Measurements from ENCODE around the gene ATP10A. TPM values are rescaled to one million over a fixed set of nuclear protein-coding genes. Genes with fewer than 3 reads are reported as not detected.
A peak's percentile ranks its signal among the peaks of the same experiment; 100 is the strongest.
"Not testable (repeated sequence)": the region's sequence is repeated elsewhere in the genome, so short reads cannot be mapped to it uniquely, and the experiment has no call there.

ATP10A gene
- total RNA-seq, 2 donors from 2014 or later, result 16.6 to 44.6 TPM

GRCh38 chr15:25767356-25768151 lies 95.6 kb downstream of the ATP10A start:
- no peak overlapping the region for H3K27ac Mint-ChIP-seq
- DNase-seq (ENCODE audit: low spot score in 2 of 2) (no peak), ATAC-seq (peak in 1 of 2 donors; percentile 22)
- peaks cover 20 to 21% of the 10 kb centered on the region in 2 donors for H3K36me3 Mint-ChIP-seq
- H3K9me3 Mint-ChIP-seq, result no peaks in the 10 kb centered on the region

GRCh38 chr15:25766417-25766816 lies 96.7 kb downstream of the ATP10A start:
- DNase-seq (ENCODE audit: low spot score in 2 of 2), result no peak
- peaks cover 20 to 21% of the 10 kb centered on the region in 2 donors for H3K36me3 Mint-ChIP-seq
- no peaks in the 10 kb centered on the region for H3K9me3 Mint-ChIP-seq
- ATAC-seq, result no peak
- H3K27ac Mint-ChIP-seq, result no peak overlapping the region

GRCh38 chr15:25764980-25765735 lies 98.0 kb downstream of the ATP10A start:
- DNase-seq (ENCODE audit: low spot score in 2 of 2), result no peak
- peaks cover 20 to 21% of the 10 kb centered on the region in 2 donors for H3K36me3 Mint-ChIP-seq
- ATAC-seq, result no peak
- H3K27ac Mint-ChIP-seq, result no peak overlapping the region
- no peaks in the 10 kb centered on the region for H3K9me3 Mint-ChIP-seq

- ATAC-seq (no peak), DNase-seq (ENCODE audit: low spot score in 2 of 2) (no peak)
- Mint-ChIP-seq H3K9me3 (no peaks in the 10 kb centered on the region), H3K27ac (no peak overlapping the region), H3K36me3 (peaks cover 21% of the 10 kb centered on the region in 2 donors)
Observed at GRCh38 chr15:25763954-25764353, 99.2 kb downstream of the ATP10A start.

GRCh38 chr15:25763331-25763751 lies 99.8 kb downstream of the ATP10A start:
- DNase-seq (ENCODE audit: low spot score in 2 of 2), result no peak
- Mint-ChIP-seq H3K36me3 (peaks cover 21 to 25% of the 10 kb centered on the region in 2 donors), H3K27ac (no peak overlapping the region), H3K9me3 (no peaks in the 10 kb centered on the region)
- no peak for ATAC-seq

GRCh38 chr15:25761971-25762662 lies 101.0 kb downstream of the ATP10A start:
- H3K27ac Mint-ChIP-seq, result peak overlapping the region in 1 of 2 donors; percentile 1
- H3K9me3 Mint-ChIP-seq, result no peaks in the 10 kb centered on the region
- DNase-seq (ENCODE audit: low spot score in 2 of 2) (no peak), ATAC-seq (peak; percentile 20 to 38)
- peaks cover 19 to 25% of the 10 kb centered on the region in 2 donors for H3K36me3 Mint-ChIP-seq

- no peak for ATAC-seq
- peaks cover 7 to 12% of the 10 kb centered on the region in 2 donors for H3K36me3 Mint-ChIP-seq
- no peak for DNase-seq (ENCODE audit: low spot score in 2 of 2)
- H3K27ac Mint-ChIP-seq, result no peak overlapping the region
- H3K9me3 Mint-ChIP-seq, result no peaks in the 10 kb centered on the region
Observed at GRCh38 chr15:25759421-25759820, 103.7 kb downstream of the ATP10A start.

- peaks cover 7 to 12% of the 10 kb centered on the region in 2 donors for H3K36me3 Mint-ChIP-seq
- H3K9me3 Mint-ChIP-seq; DNase-seq (ENCODE audit: low spot score in 2 of 2); H3K27ac Mint-ChIP-seq; ATAC-seq: not testable (repeated sequence)
Observed at GRCh38 chr15:25758612-25759011, 104.5 kb downstream of the ATP10A start.

- no peaks in the 10 kb centered on the region for H3K36me3 Mint-ChIP-seq
- peak overlapping the region in 1 of 2 donors; percentile 1 for H3K27ac Mint-ChIP-seq
- H3K9me3 Mint-ChIP-seq, result no peaks in the 10 kb centered on the region
- ATAC-seq (no peak), DNase-seq (ENCODE audit: low spot score in 2 of 2) (no peak)
Observed at GRCh38 chr15:25743548-25744275, 119.4 kb downstream of the ATP10A start.

GRCh38 chr15:25742776-25743547 lies 120.2 kb downstream of the ATP10A start:
- Mint-ChIP-seq H3K36me3 (no peaks in the 10 kb centered on the region), H3K9me3 (no peaks in the 10 kb centered on the region), H3K27ac (peak overlapping the region in 1 of 2 donors; percentile 1)
- ATAC-seq, result no peak
- DNase-seq (ENCODE audit: low spot score in 2 of 2), result no peak

- Mint-ChIP-seq H3K9me3 (no peaks in the 10 kb centered on the region), H3K36me3 (no peaks in the 10 kb centered on the region), H3K27ac (no peak overlapping the region)
- DNase-seq (ENCODE audit: low spot score in 2 of 2), result no peak
- ATAC-seq, result no peak
Observed at GRCh38 chr15:25742041-25742730, 120.9 kb downstream of the ATP10A start.

GRCh38 chr15:25741256-25741580 lies 121.9 kb downstream of the ATP10A start:
- no peak for DNase-seq (ENCODE audit: low spot score in 2 of 2)
- no peaks in the 10 kb centered on the region for H3K36me3 Mint-ChIP-seq
- H3K9me3 Mint-ChIP-seq, result no peaks in the 10 kb centered on the region
- peak overlapping the region in 1 of 2 donors; percentile 6 for H3K27ac Mint-ChIP-seq
- no peak for ATAC-seq

GRCh38 chr15:25740383-25741255 lies 122.5 kb downstream of the ATP10A start:
- Mint-ChIP-seq H3K9me3 (no peaks in the 10 kb centered on the region), H3K36me3 (no peaks in the 10 kb centered on the region), H3K27ac (peak overlapping the region; percentile 6 to 59)
- no peak for ATAC-seq
- no peak for DNase-seq (ENCODE audit: low spot score in 2 of 2)

- DNase-seq (ENCODE audit: low spot score in 2 of 2), result no peak
- Mint-ChIP-seq H3K9me3 (no peaks in the 10 kb centered on the region), H3K27ac (peak overlapping the region in 1 of 2 donors; percentile 59), H3K36me3 (no peaks in the 10 kb centered on the region)
- peak; percentile 70 to 71 for ATAC-seq
Observed at GRCh38 chr15:25739687-25740121, 123.4 kb downstream of the ATP10A start.

All from activated naive CD4-positive, alpha-beta T cell treated with anti-CD3 and anti-CD28 coated beads, Interleukin-2, amount 50 U/mL, for 72 hours (primary cell).